Measurements from ENCODE around the gene DAAM2.

The DAAM2 gene

GRCh38 chr6:39929039-39929732, 137.0 kb downstream of the DAAM2 start:
- no peak overlapping the region for H3K27ac ChIP-seq
- TF ChIP-seq ZFX (IDR thresholded peaks at IDR 0.05) = no peak
- TF ChIP-seq CTCF (conservative IDR thresholded peaks at IDR 0.05) = no peak

- H3K27ac ChIP-seq = no peak overlapping the region; the same call in 1 of the 2 replicates
- TF ChIP-seq CTCF (conservative IDR thresholded peaks at IDR 0.05) (no peak), ZFX (IDR thresholded peaks at IDR 0.05) (no peak)
Measured at GRCh38 chr6:39929733-39930461, 137.7 kb downstream of the DAAM2 start.

DNA sequence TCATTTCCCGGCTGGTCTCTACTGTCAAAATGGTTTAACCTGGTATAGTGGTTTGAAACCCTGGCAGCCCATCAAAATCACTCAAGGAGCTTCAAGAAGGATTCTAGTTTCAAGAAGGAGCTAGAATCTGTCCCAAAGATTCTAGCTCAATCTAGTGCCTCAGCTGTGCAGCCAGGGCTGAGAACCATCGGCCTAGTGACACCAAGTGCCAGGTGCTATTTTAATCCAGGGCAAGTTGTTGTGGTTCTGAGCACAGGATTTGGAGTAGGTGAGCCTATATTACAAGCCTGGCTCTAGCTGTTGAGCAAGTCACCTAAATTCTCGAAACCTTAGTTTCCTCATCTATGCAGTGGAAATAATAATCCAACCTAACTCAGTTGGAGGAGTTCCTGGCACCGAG, 138.4 kb downstream of the DAAM2 start:
- TF ChIP-seq ZFX (IDR thresholded peaks at IDR 0.05) = no peak
- TF ChIP-seq CTCF (conservative IDR thresholded peaks at IDR 0.05) = no peak

GRCh38 chr6:39931607-39932006, 139.4 kb downstream of the DAAM2 start:
- no peak for TF ChIP-seq ZFX (IDR thresholded peaks at IDR 0.05)
- no peak for TF ChIP-seq CTCF (conservative IDR thresholded peaks at IDR 0.05)
- no peak overlapping the region for H3K27ac ChIP-seq

More for the DNA sequence above, 138.4 kb downstream of the DAAM2 start:
- no peak overlapping the region; the same call in 1 of the 2 replicates for H3K27ac ChIP-seq

DNA sequence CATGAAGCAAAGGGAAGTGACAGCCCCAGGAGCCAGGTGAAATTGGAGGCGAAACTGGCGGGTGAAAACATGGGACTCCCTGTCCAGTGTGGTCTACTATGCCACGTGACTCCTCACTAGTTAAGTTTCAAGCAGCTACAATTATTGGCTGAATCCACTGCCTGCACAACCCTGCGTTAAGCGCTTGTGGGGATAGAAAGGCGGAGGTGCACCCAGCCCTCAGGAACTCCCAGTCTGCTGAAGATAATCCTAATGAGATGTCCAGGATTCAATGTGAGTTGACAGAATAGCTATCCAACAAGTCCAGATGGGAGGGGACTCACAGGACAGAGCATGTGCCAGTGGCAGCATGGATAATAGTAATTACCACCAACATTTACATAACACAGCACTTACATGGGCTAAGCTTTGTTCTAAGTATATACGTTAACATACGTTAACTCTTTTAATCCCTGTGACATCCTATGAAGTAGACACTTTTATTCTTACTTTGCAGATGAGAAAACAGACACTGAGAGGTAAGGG, 140.3 kb downstream of the DAAM2 start:
- H3K27ac ChIP-seq = no peak overlapping the region
- TF ChIP-seq CTCF (conservative IDR thresholded peaks at IDR 0.05) (no peak), ZFX (IDR thresholded peaks at IDR 0.05) (no peak)

GRCh38 chr6:39933669-39934130, 141.5 kb downstream of the DAAM2 start:
- H3K27ac ChIP-seq = peak overlapping the region; percentile 67
- TF ChIP-seq ZFX (IDR thresholded peaks at IDR 0.05) (no peak), CTCF (conservative IDR thresholded peaks at IDR 0.05) (no peak)

All from C4-2B (cell line).